Trophoblast cell (in vitro differentiated cells and primary cell): ENCODE results near the gene KPNA6.
A peak's percentile ranks its signal among the peaks of the same experiment; 100 is the strongest.

Source experiments
- DNase-seq, 2 donors: peaks; one replicate each; pipeline ENCODE4 v3.0.0-alpha.2; 2016
- H2AFZ ChIP-seq: 2 replicates; pipeline ENCODE4 v1.6.1; 2013; ENCODE audit warnings: low read length, moderate library complexity, mild to moderate bottlenecking; ENCODE audit not compliant: insufficient read depth, poor library complexity
- H2AK5ac ChIP-seq: 2 replicates; pipeline ENCODE4 v1.6.1; 2013; ENCODE audit warnings: mild to moderate bottlenecking, low read length
- H2BK120ac ChIP-seq: 2 replicates; pipeline ENCODE4 v1.6.1; 2013; ENCODE audit warnings: low read length, mild to moderate bottlenecking, moderate library complexity; ENCODE audit not compliant: insufficient read depth, poor library complexity
- H2BK12ac ChIP-seq: 2 replicates; pipeline ENCODE4 v1.6.1; 2013; ENCODE audit warnings: mild to moderate bottlenecking, low read length, moderate library complexity
- H2BK5ac ChIP-seq: 2 replicates; pipeline ENCODE4 v1.6.1; 2013; ENCODE audit warnings: low read length, low read depth, moderate library complexity, mild to moderate bottlenecking; ENCODE audit not compliant: poor library complexity
- H3K14ac ChIP-seq: 2 replicates; pipeline ENCODE4 v1.6.1; 2013; ENCODE audit warnings: mild to moderate bottlenecking, low read length
- H3K18ac ChIP-seq: 2 replicates; pipeline ENCODE4 v1.6.1; 2013; ENCODE audit warnings: mild to moderate bottlenecking, low read length
- H3K23ac ChIP-seq: 2 replicates; pipeline ENCODE4 v1.6.1; 2013; ENCODE audit warnings: low read length
- H3K27ac ChIP-seq: 2 replicates; pipeline ENCODE4 v1.5.1; 2013; ENCODE audit warnings: low read depth, mild to moderate bottlenecking, inconsistent platforms, low read length, moderate library complexity
- H3K27me3 ChIP-seq: 2 replicates; pipeline ENCODE4 v1.6.1; 2013; ENCODE audit warnings: inconsistent platforms, mild to moderate bottlenecking, low read length, moderate library complexity; ENCODE audit not compliant: insufficient read depth
- H3K36me3 ChIP-seq, 2 experiments: 1 replicate in 1 of 2; 2 replicates in 1 of 2; pipeline ENCODE4 v1.6.1; 2013; ENCODE audit warnings: low read length in 2 of 2, mild to moderate bottlenecking in 2 of 2, moderate library complexity in 1 of 2; ENCODE audit not compliant: insufficient read depth in 2 of 2, control insufficient read depth in 1 of 2
- H3K4ac ChIP-seq: 2 replicates; pipeline ENCODE4 v1.6.1; 2013; ENCODE audit warnings: low read depth, mild to moderate bottlenecking, low read length, moderate library complexity
- H3K4me1 ChIP-seq, 2 experiments: 1 replicate in 1 of 2; 2 replicates in 1 of 2; pipeline ENCODE4 v1.6.1; 2013; ENCODE audit warnings: low read length in 2 of 2, mild to moderate bottlenecking in 2 of 2, moderate library complexity in 1 of 2; ENCODE audit not compliant: insufficient read depth in 2 of 2, control insufficient read depth in 1 of 2
- H3K4me2 ChIP-seq: 2 replicates; pipeline ENCODE4 v1.6.1; 2013; ENCODE audit warnings: inconsistent platforms, mild to moderate bottlenecking, low read length, moderate library complexity
- H3K4me3 ChIP-seq: 2 replicates; pipeline ENCODE4 v1.5.1; 2013; ENCODE audit warnings: mild to moderate bottlenecking, low read depth, low read length, inconsistent platforms
- H3K79me1 ChIP-seq: one replicate; pipeline ENCODE4 v1.6.1; 2013; ENCODE audit warnings: low read length
- H3K79me2 ChIP-seq: 2 replicates; pipeline ENCODE4 v1.6.1; 2013; ENCODE audit warnings: low read length, mild to moderate bottlenecking; ENCODE audit not compliant: control insufficient read depth, insufficient read depth, poor library complexity
- H3K9ac ChIP-seq: 2 replicates; pipeline ENCODE4 v1.6.1; 2013; ENCODE audit warnings: mild to moderate bottlenecking, low read length
- H3K9me3 ChIP-seq: 2 replicates; pipeline ENCODE4 v1.6.1; 2013; ENCODE audit warnings: low read depth, mild to moderate bottlenecking, control low read depth, inconsistent platforms, low read length; ENCODE audit not compliant: insufficient read depth
- H4K12ac ChIP-seq: 2 replicates; pipeline ENCODE4 v1.6.1; 2013; ENCODE audit warnings: low read depth, mild to moderate bottlenecking, low read length, moderate library complexity
- H4K8ac ChIP-seq: 2 replicates; pipeline ENCODE4 v1.6.1; 2013; ENCODE audit warnings: low read depth, mild to moderate bottlenecking, low read length, moderate library complexity
- H4K91ac ChIP-seq: one replicate; pipeline ENCODE4 v1.6.1; 2013; ENCODE audit warnings: low read depth, mild to moderate bottlenecking, low read length, moderate library complexity
- WGBS: extraction: QIAGEN DNeasy Blood & Tissue Kit; methylation state at CpG from one replicate; pipeline ENCODE4 v1.1.7; 2013; ENCODE audit warnings: missing lambda C conversion rate; ENCODE audit not compliant: insufficient read length, insufficient coverage; ENCODE audit errors: extremely low coverage; 5-methylcytosine and 5-hydroxymethylcytosine counted together

The KPNA6 gene

GRCh38 chr1:32198237-32199042 is 90.6 kb downstream of the KPNA6 start:
- no peak overlapping the region for H4K12ac ChIP-seq

GRCh38 chr1:32199043-32199716 is 91.3 kb downstream of the KPNA6 start:
- H3K27ac ChIP-seq = no peak overlapping the region
- no peak overlapping the region for H4K91ac ChIP-seq
- peaks cover 6% of the 10 kb centered on the region in 2 experiments for H3K4me1 ChIP-seq
- H2AK5ac ChIP-seq = no peak overlapping the region
- WGBS = no CpG with 5 or more reads among the region's 4 CpGs
- H3K4ac ChIP-seq = no peak overlapping the region
- peaks cover 9% of the 10 kb centered on the region for H3K79me1 ChIP-seq
- H4K8ac ChIP-seq = no peak overlapping the region
- no peak overlapping the region for H3K23ac ChIP-seq
- no peak overlapping the region for H3K9ac ChIP-seq
- H2BK12ac ChIP-seq = no peak overlapping the region
- H3K36me3 ChIP-seq = peaks cover 27 to 38% of the 10 kb centered on the region in 2 experiments
- H3K9me3 ChIP-seq = no peaks in the 10 kb centered on the region
- H2BK5ac ChIP-seq = no peak overlapping the region
- no peak overlapping the region for H3K14ac ChIP-seq
- no peak overlapping the region for H4K12ac ChIP-seq
- H2AFZ ChIP-seq = no peak overlapping the region
- DNase-seq = no peak
- no peak overlapping the region for H2BK120ac ChIP-seq
- no peaks in the 10 kb centered on the region for H3K79me2 ChIP-seq
- no peak overlapping the region for H3K18ac ChIP-seq
- no peaks in the 10 kb centered on the region for H3K27me3 ChIP-seq
- H3K4me2 ChIP-seq = no peak overlapping the region
- no peak overlapping the region for H3K4me3 ChIP-seq

More at GRCh38 chr1:32198237-32199042, 90.6 kb downstream of the KPNA6 start:
- Histone ChIP-seq H3K27me3 (no peaks in the 10 kb centered on the region), H3K79me1 (peaks cover 9% of the 10 kb centered on the region), H3K4me1 (peaks cover 6% of the 10 kb centered on the region in 2 experiments), H3K36me3 (peaks cover 35 to 44% of the 10 kb centered on the region in 2 experiments), H2AK5ac (no peak overlapping the region), H3K14ac (no peak overlapping the region), H4K91ac (no peak overlapping the region), H3K4ac (no peak overlapping the region), H2BK5ac (no peak overlapping the region), H3K18ac (no peak overlapping the region), H3K4me2 (no peak overlapping the region), H3K9ac (no peak overlapping the region), H3K9me3 (no peaks in the 10 kb centered on the region), H3K27ac (no peak overlapping the region), H3K79me2 (no peaks in the 10 kb centered on the region), H3K23ac (no peak overlapping the region), H2AFZ (no peak overlapping the region), H2BK12ac (no peak overlapping the region), H2BK120ac (no peak overlapping the region), H3K4me3 (no peak overlapping the region), H4K8ac (no peak overlapping the region)
- no peak for DNase-seq
- WGBS = no CpG with 5 or more reads among the region's 3 CpGs

GRCh38 chr1:32199717-32200072 is 91.8 kb downstream of the KPNA6 start:
- H3K4me2 ChIP-seq = peak overlapping the region; percentile 94
- no peaks in the 10 kb centered on the region for H3K27me3 ChIP-seq
- peaks cover 6% of the 10 kb centered on the region in 2 experiments for H3K4me1 ChIP-seq
- no peak overlapping the region for H2BK5ac ChIP-seq
- H3K18ac ChIP-seq = no peak overlapping the region
- H2BK12ac ChIP-seq = no peak overlapping the region
- no peak overlapping the region for H3K23ac ChIP-seq
- H2AFZ ChIP-seq = no peak overlapping the region
- no peak overlapping the region for H2AK5ac ChIP-seq
- no peak overlapping the region for H4K8ac ChIP-seq
- H3K36me3 ChIP-seq = peaks cover 25 to 33% of the 10 kb centered on the region in 2 experiments
- H3K79me2 ChIP-seq = no peaks in the 10 kb centered on the region
- no peak overlapping the region for H3K14ac ChIP-seq
- H2BK120ac ChIP-seq = no peak overlapping the region
- H4K91ac ChIP-seq = no peak overlapping the region
- peaks cover 9% of the 10 kb centered on the region for H3K79me1 ChIP-seq
- H3K4ac ChIP-seq = no peak overlapping the region
- H3K27ac ChIP-seq = no peak overlapping the region
- no CpG with 5 or more reads among the region's 6 CpGs for WGBS
- H4K12ac ChIP-seq = no peak overlapping the region
- no peak overlapping the region for H3K9ac ChIP-seq
- H3K9me3 ChIP-seq = no peaks in the 10 kb centered on the region
- H3K4me3 ChIP-seq = no peak overlapping the region
- no peak for DNase-seq

- DNase-seq = peak; percentile 49 to 50
- H3K18ac ChIP-seq = no peak within 1 kb of the TSS
- H3K27me3 ChIP-seq = no peaks in the 10 kb centered on the region
- H3K4me2 ChIP-seq = peak within 1 kb of the TSS; percentile 94
- H3K4ac ChIP-seq = no peak within 1 kb of the TSS
- H2BK5ac ChIP-seq = no peak within 1 kb of the TSS
- peaks cover 10% of the 10 kb centered on the region in 2 experiments for H3K4me1 ChIP-seq
- H2BK120ac ChIP-seq = peak within 1 kb of the TSS; percentile 3
- H3K79me1 ChIP-seq = peaks cover 13% of the 10 kb centered on the region
- peak within 1 kb of the TSS; percentile 32 for H4K8ac ChIP-seq
- H2AK5ac ChIP-seq = no peak within 1 kb of the TSS
- no peaks in the 10 kb centered on the region for H3K79me2 ChIP-seq
- no peak within 1 kb of the TSS for H2BK12ac ChIP-seq
- H3K9ac ChIP-seq = peak within 1 kb of the TSS; percentile 7
- H3K4me3 ChIP-seq = peak within 1 kb of the TSS; percentile 67
- WGBS = no CpG with 5 or more reads among the region's 34 CpGs
- no peak within 1 kb of the TSS for H4K12ac ChIP-seq
- H3K36me3 ChIP-seq = peaks cover 17 to 25% of the 10 kb centered on the region in 2 experiments
- no peak within 1 kb of the TSS for H3K14ac ChIP-seq
- no peak within 1 kb of the TSS for H3K23ac ChIP-seq
- H4K91ac ChIP-seq = no peak within 1 kb of the TSS
- peak within 1 kb of the TSS; percentile 82 for H2AFZ ChIP-seq
- H3K27ac ChIP-seq = no peak within 1 kb of the TSS
- no peaks in the 10 kb centered on the region for H3K9me3 ChIP-seq
Observed at GRCh38 chr1:32200226-32201010, 92.6 kb downstream of the KPNA6 start, which contains the start of gene CCDC28B. CCDC28B (plus strand) TSS chr1:32200595; CDS start chr1:32201936, 1,341 bp downstream.
